Fibroblast of skin of abdomen (primary cell): Measurements from ENCODE around the gene CLEC7A.

ENCODE experiments used
- DNase-seq: peaks from one replicate; pipeline ENCODE4 v3.0.0-alpha.2; 2013

CLEC7A gene

GRCh38 chr12:10140001-10140400, 10.0 kb upstream of the CLEC7A start:
- DNase-seq: peak; percentile 59

- DNase-seq: peak; percentile 10
Observed at GRCh38 chr12:10136637-10137205, 6.7 kb upstream of the CLEC7A start.

- DNase-seq: no peak
Observed at GRCh38 chr12:10135126-10135525, 5.1 kb upstream of the CLEC7A start.

GRCh38 chr12:10132850-10133370, 2.9 kb upstream of the CLEC7A start:
- DNase-seq: no peak

GRCh38 chr12:10131111-10131690, 1.2 kb upstream of the CLEC7A start:
- DNase-seq: no peak

- DNase-seq: no peak
Observed at GRCh38 chr12:10128687-10129086, 1.3 kb downstream of the CLEC7A start.

- DNase-seq: no peak
Observed at GRCh38 chr12:10126413-10126812, 3.6 kb downstream of the CLEC7A start.

GRCh38 chr12:10122689-10123088, 7.3 kb downstream of the CLEC7A start:
- DNase-seq: no peak

GRCh38 chr12:10121278-10121677, 8.7 kb downstream of the CLEC7A start:
- no peak for DNase-seq

GRCh38 chr12:10119066-10119465, 10.9 kb downstream of the CLEC7A start:
- DNase-seq: no peak

GRCh38 chr12:10115890-10116289, 14.1 kb downstream of the CLEC7A start:
- DNase-seq: no peak

GRCh38 chr12:10115311-10115710, 14.7 kb downstream of the CLEC7A start:
- no peak for DNase-seq

GRCh38 chr12:10113920-10114319, 16.1 kb downstream of the CLEC7A start:
- DNase-seq: no peak

- no peak for DNase-seq
Observed at GRCh38 chr12:10113075-10113474, 16.9 kb downstream of the CLEC7A start.

GRCh38 chr12:10111451-10111850, 18.5 kb downstream of the CLEC7A start:
- no peak for DNase-seq

GRCh38 chr12:10110256-10110844, 19.6 kb downstream of the CLEC7A start:
- no peak for DNase-seq

- DNase-seq: no peak
Observed at GRCh38 chr12:10102322-10102721, 27.7 kb downstream of the CLEC7A start.

- DNase-seq: no peak
Observed at GRCh38 chr12:10101648-10102220, 28.3 kb downstream of the CLEC7A start.

- DNase-seq: peak; percentile 75
Observed at GRCh38 chr12:10101042-10101579, 28.9 kb downstream of the CLEC7A start.

GRCh38 chr12:10098791-10099190, 31.2 kb downstream of the CLEC7A start, which contains the start of gene CLEC1A:
Gene CLEC1A (minus strand): TSS chr12:10098985. CDS start chr12:10098922, 63 bp downstream.
- peak; percentile 25 for DNase-seq

GRCh38 chr12:10097521-10097920, 32.5 kb downstream of the CLEC7A start:
- DNase-seq: peak; percentile 56

- DNase-seq: no peak
Observed at GRCh38 chr12:10095971-10096370, 34.0 kb downstream of the CLEC7A start.

- no peak for DNase-seq
Observed at GRCh38 chr12:10094646-10095395, 35.2 kb downstream of the CLEC7A start.
